Measurements from ENCODE around the gene CNOT6L. TPM values are rescaled to one million over a fixed set of nuclear protein-coding genes. Genes with fewer than 3 reads are reported as not detected.

CNOT6L gene
- total and polyA plus RNA-seq, 8 donors = 2.2 to 38.7 (median 24.8) TPM

- intact Hi-C loops (cut with DNase I) = no loop called here
- TF ChIP-seq CTCF (IDR thresholded peaks at IDR 0.05) = no peak
- no peaks in the 10 kb centered on the region for H3K36me3 ChIP-seq
- no peak for DNase-seq
- WGBS, 2 donors = 43 to 44% methylated on average over 1 of the region's 1 CpG
- peak overlapping the region in 2 of 4 donors; percentile 99 to 100 for H3K27ac ChIP-seq
- no peak for FAIRE-seq
- no peaks in the 10 kb centered on the region for H3K27me3 ChIP-seq
- H3K4me1 ChIP-seq = peaks cover 0 to 14% (median 11%) of the 10 kb centered on the region in 3 donors
- no peak for ATAC-seq
- H3K9me3 ChIP-seq = no peaks in the 10 kb centered on the region
- H3K4me3 ChIP-seq = no peak overlapping the region
Measured at GRCh38 chr4:77821775-77822174, 2.6 kb upstream of the CNOT6L start.

DNA sequence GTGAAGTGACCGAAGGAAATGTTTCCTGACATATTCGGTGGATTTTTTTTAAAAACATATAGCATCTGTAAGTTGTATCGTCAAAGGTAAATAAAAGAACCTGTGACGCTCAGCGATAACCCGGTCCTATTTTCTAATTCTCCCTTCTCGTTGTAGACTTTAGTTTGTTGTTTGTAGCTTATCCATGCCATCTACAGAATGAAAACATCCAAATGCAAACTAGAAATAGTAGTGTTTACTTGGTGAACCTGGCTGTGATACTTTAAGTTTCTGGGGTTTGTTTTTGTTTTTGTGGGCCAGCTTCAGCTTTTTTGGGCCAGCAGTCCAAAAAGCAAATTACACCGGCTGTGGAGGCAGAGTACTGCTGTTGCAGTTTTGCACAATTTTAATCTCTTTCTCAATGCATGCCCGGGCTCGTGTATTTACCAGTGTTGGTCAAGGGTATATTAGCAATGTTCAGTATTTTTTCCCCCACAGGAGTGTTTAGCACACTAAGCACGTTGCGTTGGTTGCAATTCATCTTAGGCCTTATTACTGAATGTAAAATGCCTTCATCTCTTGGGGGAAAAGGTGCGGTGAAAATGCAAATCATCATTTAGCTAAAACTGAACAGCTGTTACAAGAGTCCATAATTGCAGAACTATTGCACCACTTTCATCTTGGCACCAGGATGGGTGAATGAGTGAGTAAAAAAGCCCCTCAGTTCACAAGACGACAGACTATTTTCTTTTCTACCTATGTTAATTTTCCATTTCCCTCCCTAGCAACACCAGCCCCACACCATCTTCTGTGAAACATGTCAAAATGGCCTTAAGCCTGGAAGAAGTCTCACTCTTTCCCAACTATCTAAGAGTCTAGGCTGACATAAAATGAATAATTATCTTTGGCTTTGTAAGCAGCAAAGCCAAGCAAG lies 1.7 kb upstream of the CNOT6L start:
- DNase-seq (no peak), FAIRE-seq (no peak), ATAC-seq (no peak)
- H3K36me3 ChIP-seq = no peaks in the 10 kb centered on the region
- no peaks in the 10 kb centered on the region for H3K27me3 ChIP-seq
- H3K4me3 ChIP-seq = peak overlapping the region; percentile 84 to 92 (median 86)
- H3K4me1 ChIP-seq = peaks cover 0 to 22% (median 20%) of the 10 kb centered on the region in 3 donors
- no peak for TF ChIP-seq CTCF (IDR thresholded peaks at IDR 0.05)
- peak overlapping the region; percentile 91 to 100 (median 98) for H3K27ac ChIP-seq
- intact Hi-C loops (cut with DNase I) = no loop called here
- H3K9me3 ChIP-seq = no peaks in the 10 kb centered on the region
- WGBS, 2 donors = 4% methylated on average over 14 of the region's 14 CpGs

DNA sequence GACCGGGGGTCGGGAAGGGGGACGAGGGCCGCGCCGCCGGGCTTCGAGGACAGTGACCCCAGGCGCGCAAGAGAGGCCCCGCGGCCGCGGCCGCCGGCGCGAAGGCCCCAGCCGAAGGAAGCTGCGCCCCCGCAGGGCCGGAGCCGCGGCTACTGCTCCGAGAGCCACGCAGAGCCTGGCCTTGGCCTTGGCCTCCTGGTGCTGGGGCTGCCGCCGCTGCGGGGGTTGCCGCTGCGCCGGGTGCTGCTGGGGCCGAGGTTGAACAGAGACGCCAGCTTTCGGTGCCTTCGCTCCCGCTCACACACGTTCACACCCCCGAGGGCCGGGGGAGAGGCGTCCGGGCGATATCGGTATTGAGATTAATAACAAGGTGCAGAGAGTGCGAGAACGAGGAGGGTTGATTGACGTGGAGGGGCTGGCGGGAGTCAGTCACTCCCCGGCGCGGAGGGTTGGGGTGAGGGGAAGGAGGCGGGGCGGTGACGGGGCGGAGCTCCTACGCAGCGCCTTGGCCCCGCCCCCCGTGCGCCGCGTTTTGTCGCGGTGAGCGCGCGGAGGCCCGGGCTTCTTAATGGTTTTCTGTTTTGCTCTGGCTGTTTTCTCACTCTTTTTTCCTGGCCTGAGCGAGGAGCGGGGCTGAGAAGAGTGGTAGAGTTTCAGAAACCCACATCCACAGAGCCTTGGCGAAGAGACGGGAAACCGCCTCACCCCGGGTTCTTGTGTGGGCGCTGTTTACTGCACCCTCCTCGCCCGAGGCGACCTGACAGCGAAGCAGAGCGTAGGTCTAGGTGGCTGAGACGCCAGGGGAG lies 878 bp upstream of the CNOT6L start:
- TF ChIP-seq CTCF (IDR thresholded peaks at IDR 0.05) = no peak
- H3K4me1 ChIP-seq = peaks cover under 1 to 31% (median 29%) of the 10 kb centered on the region in 3 donors
- FAIRE-seq = no peak
- no peaks in the 10 kb centered on the region for H3K27me3 ChIP-seq
- no peaks in the 10 kb centered on the region for H3K9me3 ChIP-seq
- H3K4me3 ChIP-seq = peak overlapping the region; percentile 84 to 92 (median 86)
- intact Hi-C loops (cut with DNase I) = no loop called here
- no peaks in the 10 kb centered on the region for H3K36me3 ChIP-seq
- peak overlapping the region; percentile 91 to 100 (median 98) for H3K27ac ChIP-seq
- ATAC-seq = peak; percentile 84 to 91 (median 85)
- WGBS, 2 donors = 0 to 1% methylated on average over 67 to 81 of the region's 81 CpGs
- DNase-seq = peak; percentile 88 to 97 (median 94)

- TF ChIP-seq CTCF (IDR thresholded peaks at IDR 0.05) = no peak
- intact Hi-C loops (cut with DNase I) = no loop called here
Measured at GRCh38 chr4:77819404-77819842, 255 bp upstream of the CNOT6L start.

More at GRCh38 chr4:77819404-77819842, 255 bp upstream of the CNOT6L start:
- FAIRE-seq (no peak), DNase-seq (peak in 1 of 6 donors; percentile 57), ATAC-seq (peak; percentile 1 to 14 (median 8))
- Histone ChIP-seq H3K27ac (peak overlapping the region; percentile 91 to 100 (median 98)), H3K4me3 (peak overlapping the region; percentile 84 to 92 (median 86)), H3K9me3 (no peaks in the 10 kb centered on the region), H3K4me1 (peaks cover 6 to 37% (median 35%) of the 10 kb centered on the region in 3 donors), H3K36me3 (no peaks in the 10 kb centered on the region), H3K27me3 (no peaks in the 10 kb centered on the region)
- WGBS, 2 donors = 0 to 1% methylated on average over 29 to 66 of the region's 66 CpGs
